Lung (tissue), 12 donors: ENCODE measurements around the gene FAAP20. TPM values are rescaled to one million over a fixed set of nuclear protein-coding genes. Genes with fewer than 3 reads are reported as not detected.

Experiments
- ATAC-seq: fragments of 200-7000 bp; cut with Tn5 transposase; one replicate; pipeline ENCODE4 v1.9.1; 2020; ENCODE audit warnings: moderate number of reproducible peaks; ENCODE audit not compliant: insufficient read depth, low FRiP score
- DNase-seq, 3 donors: peaks; one replicate each; pipeline ENCODE4 v3.0.0-alpha.2; 2013 to 2017
- H3K27ac ChIP-seq, 2 donors: one replicate each; pipeline ENCODE4 v1.5.1; 2013; ENCODE audit warnings: mild to moderate bottlenecking in 2 of 2, moderate library complexity in 2 of 2, control low read depth in 1 of 2, inconsistent platforms in 1 of 2, low read depth in 1 of 2, low read length in 1 of 2
- H3K27me3 ChIP-seq, 3 donors: one replicate each; pipeline ENCODE4 v1.5.1; 2013; ENCODE audit warnings: low read length in 2 of 3; ENCODE audit not compliant: control insufficient read depth in 3 of 3, insufficient read depth in 3 of 3
- H3K36me3 ChIP-seq, 4 donors: one replicate each; pipeline ENCODE4 v1.5.1; 2013; ENCODE audit warnings: low read length in 4 of 4, mild to moderate bottlenecking in 1 of 4, moderate library complexity in 1 of 4; ENCODE audit not compliant: control insufficient read depth in 4 of 4, insufficient read depth in 4 of 4
- H3K4me1 ChIP-seq, 5 donors: one replicate each; pipeline ENCODE4 v1.5.1; 2013; ENCODE audit warnings: low read length in 5 of 5, mild to moderate bottlenecking in 2 of 5, moderate library complexity in 1 of 5; ENCODE audit not compliant: control insufficient read depth in 5 of 5, insufficient read depth in 5 of 5
- H3K4me3 ChIP-seq: one replicate; pipeline ENCODE4 v1.5.1; 2013; ENCODE audit warnings: mild to moderate bottlenecking, control low read depth, moderate library complexity
- H3K9ac ChIP-seq, 2 donors: one replicate each; pipeline ENCODE4 v1.5.1; 2013; ENCODE audit warnings: low read length in 2 of 2, control low read depth in 1 of 2; ENCODE audit not compliant: insufficient read depth in 1 of 2
- H3K9me3 ChIP-seq, 4 donors: one replicate each; pipeline ENCODE4 v1.5.1; 2013; ENCODE audit warnings: low read length in 3 of 4, mild to moderate bottlenecking in 1 of 4, moderate library complexity in 1 of 4; ENCODE audit not compliant: control insufficient read depth in 4 of 4, insufficient read depth in 3 of 4
- CTCF ChIP-seq: IDR thresholded peaks from 2 replicates; pipeline ENCODE4 v1.5.1; 2012; ENCODE audit warnings: mild to moderate bottlenecking; ENCODE audit errors: control extremely low read depth, extremely low read depth
- WGBS, 2 donors: extraction: QIAGEN DNeasy Blood & Tissue Kit; methylation state at CpG; one replicate each; pipeline ENCODE4 v1.1.7; 2013; 5-methylcytosine and 5-hydroxymethylcytosine counted together
- polyA plus RNA-seq, 2 donors: library from polyadenylated mRNA; stranded (reverse); fragments of 200-250 nt; gene quantifications; one replicate each; pipeline ENCODE4 v1.2.1, GENCODE V29; 2013
- total RNA-seq, 2 donors: library from RNA; depleted of rRNA in 1 of 2; stranded (reverse); fragments of >200 nt in 1 of 2; gene quantifications; one replicate each; pipeline ENCODE4 v1.2.1, GENCODE V29; 2014 to 2021
- donor health status: control.
- donor health status: control.
- donor health status: Bipolar disorder and iron deficiency.
- donor health status: healthy.
- donor health status: DM: yes; HTN: yes; CAD: no.

Gene FAAP20
- total and polyA plus RNA-seq, 4 donors: 16.8 to 87.9 (median 68.4) TPM

GRCh38 chr1:2186901-2187300, 7.7 kb downstream of the FAAP20 start:
- WGBS, 2 donors: 90 to 94% methylated on average over 9 of the region's 9 CpGs
- H3K27me3 ChIP-seq: no peaks in the 10 kb centered on the region
- TF ChIP-seq CTCF: no peak
- DNase-seq: no peak
- H3K4me3 ChIP-seq: no peak overlapping the region
- peaks cover 0 to 16% (median 3%) of the 10 kb centered on the region in 4 donors for H3K36me3 ChIP-seq
- ATAC-seq: no peak
- no peaks in the 10 kb centered on the region for H3K9me3 ChIP-seq
- peaks cover 5 to 24% (median 9%) of the 10 kb centered on the region in 5 donors for H3K4me1 ChIP-seq
- no peak overlapping the region for H3K9ac ChIP-seq
- no peak overlapping the region for H3K27ac ChIP-seq

DNA sequence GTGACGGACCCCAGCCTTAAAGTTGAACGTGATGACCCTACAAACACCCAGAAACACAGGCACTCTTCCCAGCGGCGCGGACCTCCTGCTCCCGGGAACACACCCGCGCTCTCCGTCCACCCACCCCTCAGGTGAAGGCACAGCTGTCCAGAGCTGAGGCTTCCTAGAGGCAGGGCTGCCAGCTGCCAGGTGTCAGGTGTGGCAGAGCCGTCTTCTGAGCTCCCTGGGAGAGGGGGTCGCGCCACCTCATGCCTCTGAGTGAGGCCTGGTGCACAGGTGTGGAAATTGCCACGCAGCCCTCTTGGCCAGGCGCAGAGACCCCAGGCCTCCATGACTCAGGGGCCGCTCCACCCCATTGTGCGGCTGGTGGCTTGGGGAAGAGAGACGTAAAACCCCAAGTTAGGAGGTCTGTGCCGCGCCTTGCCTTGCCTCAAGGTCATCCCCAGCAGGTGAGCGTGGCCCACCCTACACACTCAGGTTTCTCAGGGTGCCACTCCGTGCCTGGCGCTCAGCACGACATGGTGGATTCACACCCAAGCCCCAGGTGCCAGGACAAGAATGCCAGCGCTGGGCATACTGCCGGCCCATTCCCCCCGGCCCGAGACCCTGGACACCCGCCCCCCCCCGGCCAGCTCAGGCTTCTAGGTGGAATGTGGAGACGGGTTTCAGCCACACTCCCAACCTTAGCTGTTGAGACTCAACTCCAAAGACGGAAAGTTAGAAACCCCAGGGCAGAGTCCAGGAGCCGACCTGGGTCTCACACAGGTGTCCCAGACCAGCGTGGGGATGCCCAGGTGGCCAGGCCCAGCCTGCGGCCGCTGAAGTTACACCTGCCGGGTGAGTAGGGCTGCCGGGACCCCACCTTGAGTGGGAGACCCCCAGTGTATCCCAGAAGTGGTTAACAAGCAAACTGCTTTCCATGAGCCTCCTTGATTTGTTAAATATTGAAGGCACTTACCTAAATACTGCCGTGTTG, 8.4 kb downstream of the FAAP20 start:
- DNase-seq: no peak
- TF ChIP-seq CTCF: no peak

GRCh38 chr1:2184934-2185333, 9.6 kb downstream of the FAAP20 start:
- ATAC-seq (no peak), DNase-seq (no peak)
- Histone ChIP-seq H3K9ac (no peak overlapping the region), H3K4me3 (no peak overlapping the region), H3K27ac (no peak overlapping the region), H3K36me3 (peaks cover 0 to 24% (median 3%) of the 10 kb centered on the region in 4 donors), H3K27me3 (no peaks in the 10 kb centered on the region), H3K4me1 (peaks cover 0 to 8% (median 0%) of the 10 kb centered on the region in 5 donors), H3K9me3 (no peaks in the 10 kb centered on the region)
- TF ChIP-seq CTCF: no peak
- WGBS, 2 donors: 93 to 95% methylated on average over 33 of the region's 33 CpGs

More for the DNA sequence above, 8.4 kb downstream of the FAAP20 start:
- peaks cover 5 to 20% (median 6%) of the 10 kb centered on the region in 5 donors for H3K4me1 ChIP-seq
- H3K9me3 ChIP-seq: no peaks in the 10 kb centered on the region
- H3K4me3 ChIP-seq: no peak overlapping the region
- H3K27ac ChIP-seq: no peak overlapping the region
- peaks cover 0 to 18% (median 3%) of the 10 kb centered on the region in 4 donors for H3K36me3 ChIP-seq
- 95 to 96% methylated on average over 38 of the region's 38 CpGs for WGBS, 2 donors
- ATAC-seq: no peak
- no peaks in the 10 kb centered on the region for H3K27me3 ChIP-seq
- H3K9ac ChIP-seq: no peak overlapping the region
